Measurements from ENCODE around the gene HMGCS2.

Gene HMGCS2

GRCh38 chr1:119781434-119782210 is 12.9 kb upstream of the HMGCS2 start:
- Histone ChIP-seq H3K27ac (ENCODE audit: low read length) (no peak overlapping the region), H3K9ac (ENCODE audit: low read length) (no peak overlapping the region), H3K4me3 (ENCODE audit: low read length) (no peak overlapping the region), H2AFZ (ENCODE audit: low read depth, low read length) (no peak overlapping the region), H3K36me3 (replicated peaks; ENCODE audit: low read depth, low read length) (no peaks in the 10 kb centered on the region), H3K27me3 (ENCODE audit: low read depth, low read length) (peaks cover 49% of the 10 kb centered on the region), H3K79me2 (ENCODE audit: low read length) (no peaks in the 10 kb centered on the region), H3K9me3 (ENCODE audit: insufficient read depth, low read length) (no peaks in the 10 kb centered on the region), H4K20me1 (ENCODE audit: insufficient read depth, low read length) (no peaks in the 10 kb centered on the region), H3K4me2 (ENCODE audit: low read length) (no peak overlapping the region), H3K4me1 (ENCODE audit: low read length) (peaks cover 6% of the 10 kb centered on the region)
- TF ChIP-seq CTCF (IDR thresholded peaks at IDR 0.05; ENCODE audit: low read depth, low read length) (no peak), EZH2phosphoT487 (IDR thresholded peaks at IDR 0.05; ENCODE audit: low read depth) (no peak)

- TF ChIP-seq CTCF (IDR thresholded peaks at IDR 0.05; ENCODE audit: low read depth, low read length): no peak
- no peak for TF ChIP-seq EZH2phosphoT487 (IDR thresholded peaks at IDR 0.05; ENCODE audit: low read depth)
Measured at GRCh38 chr1:119779869-119780356, 11.2 kb upstream of the HMGCS2 start.

GRCh38 chr1:119778886-119779560 is 10.3 kb upstream of the HMGCS2 start:
- no peak for TF ChIP-seq CTCF (IDR thresholded peaks at IDR 0.05; ENCODE audit: low read depth, low read length)
- Histone ChIP-seq H3K4me2 (ENCODE audit: low read length) (no peak overlapping the region), H3K9ac (ENCODE audit: low read length) (no peak overlapping the region), H3K4me3 (ENCODE audit: low read length) (no peak overlapping the region), H3K4me1 (ENCODE audit: low read length) (no peaks in the 10 kb centered on the region), H3K9me3 (ENCODE audit: insufficient read depth, low read length) (no peaks in the 10 kb centered on the region), H3K79me2 (ENCODE audit: low read length) (no peaks in the 10 kb centered on the region), H2AFZ (ENCODE audit: low read depth, low read length) (no peak overlapping the region), H3K27ac (ENCODE audit: low read length) (no peak overlapping the region), H3K36me3 (replicated peaks; ENCODE audit: low read depth, low read length) (no peaks in the 10 kb centered on the region), H4K20me1 (ENCODE audit: insufficient read depth, low read length) (no peaks in the 10 kb centered on the region), H3K27me3 (ENCODE audit: low read depth, low read length) (peaks cover 35% of the 10 kb centered on the region)

More at GRCh38 chr1:119779869-119780356, 11.2 kb upstream of the HMGCS2 start:
- Histone ChIP-seq H4K20me1 (ENCODE audit: insufficient read depth, low read length) (no peaks in the 10 kb centered on the region), H3K36me3 (replicated peaks; ENCODE audit: low read depth, low read length) (no peaks in the 10 kb centered on the region), H3K27ac (ENCODE audit: low read length) (no peak overlapping the region), H3K79me2 (ENCODE audit: low read length) (no peaks in the 10 kb centered on the region), H3K27me3 (ENCODE audit: low read depth, low read length) (peaks cover 41% of the 10 kb centered on the region), H2AFZ (ENCODE audit: low read depth, low read length) (no peak overlapping the region), H3K9ac (ENCODE audit: low read length) (no peak overlapping the region), H3K4me1 (ENCODE audit: low read length) (no peaks in the 10 kb centered on the region), H3K4me2 (ENCODE audit: low read length) (no peak overlapping the region), H3K4me3 (ENCODE audit: low read length) (no peak overlapping the region), H3K9me3 (ENCODE audit: insufficient read depth, low read length) (no peaks in the 10 kb centered on the region)

- no peak overlapping the region for H3K9ac ChIP-seq (ENCODE audit: low read length)
- H3K27me3 ChIP-seq (ENCODE audit: low read depth, low read length): peaks cover 39% of the 10 kb centered on the region
- no peak overlapping the region for H2AFZ ChIP-seq (ENCODE audit: low read depth, low read length)
- no peak overlapping the region for H3K27ac ChIP-seq (ENCODE audit: low read length)
- no peaks in the 10 kb centered on the region for H3K36me3 ChIP-seq (replicated peaks; ENCODE audit: low read depth, low read length)
- no peak overlapping the region for H3K4me3 ChIP-seq (ENCODE audit: low read length)
- no peaks in the 10 kb centered on the region for H3K4me1 ChIP-seq (ENCODE audit: low read length)
- H3K4me2 ChIP-seq (ENCODE audit: low read length): no peak overlapping the region
- H3K9me3 ChIP-seq (ENCODE audit: insufficient read depth, low read length): no peaks in the 10 kb centered on the region
- no peaks in the 10 kb centered on the region for H4K20me1 ChIP-seq (ENCODE audit: insufficient read depth, low read length)
- TF ChIP-seq CTCF (IDR thresholded peaks at IDR 0.05; ENCODE audit: low read depth, low read length) (no peak), EZH2phosphoT487 (IDR thresholded peaks at IDR 0.05; ENCODE audit: low read depth) (no peak)
- H3K79me2 ChIP-seq (ENCODE audit: low read length): no peaks in the 10 kb centered on the region
Measured at GRCh38 chr1:119778359-119778758, 9.7 kb upstream of the HMGCS2 start.

Data from OCI-LY3 (cell line).